GM23338 (cell line): ENCODE data around the gene NFX1. TPM values are rescaled to one million over a fixed set of nuclear protein-coding genes. Genes with fewer than 3 reads are reported as not detected.

ENCODE experiments used
- ATAC-seq: fragments of 200-7000 bp; cut with Tn5 transposase; 3 replicates; pipeline ENCODE4 v1.9.1; 2020
- DNase-seq: peaks from one replicate; pipeline ENCODE4 v3.0.0-alpha.2; 2015; ENCODE audit warnings: low spot score
- H2AFZ ChIP-seq: fragments of 200-600 bp; sonication (generic); 2 replicates; pipeline ENCODE4 v1.8.0; 2016; ENCODE audit warnings: antibody characterized with exemption, mild to moderate bottlenecking, moderate library complexity
- H3F3A ChIP-seq: fragments of 200-600 bp; sonication (generic); replicated peaks from 2 replicates; pipeline ENCODE4 v1.8.0; 2017; ENCODE audit warnings: antibody characterized with exemption, mixed run types, low read depth
- H3K27ac ChIP-seq: fragments of 200-600 bp; sonication (generic); 2 replicates; pipeline ENCODE4 v1.6.1; 2016; ENCODE audit warnings: low read depth
- H3K27me3 ChIP-seq: fragments of 200-600 bp; sonication (generic); 2 replicates; pipeline ENCODE4 v1.8.0; 2016; ENCODE audit warnings: mild to moderate bottlenecking, mixed run types, moderate library complexity; ENCODE audit not compliant: insufficient read depth
- H3K36me3 ChIP-seq: fragments of 200-600 bp; sonication (generic); 2 replicates; pipeline ENCODE4 v1.8.0; 2016; ENCODE audit warnings: mild to moderate bottlenecking; ENCODE audit not compliant: insufficient read depth
- H3K4me1 ChIP-seq: fragments of 200-600 bp; sonication (generic); 2 replicates; pipeline ENCODE4 v1.8.0; 2016; ENCODE audit warnings: mild to moderate bottlenecking, moderate library complexity; ENCODE audit not compliant: insufficient read depth
- H3K4me2 ChIP-seq: fragments of 200-600 bp; sonication (generic); 2 replicates; pipeline ENCODE4 v1.7.1; 2017; ENCODE audit warnings: mixed run types
- H3K4me3 ChIP-seq: fragments of 200-600 bp; sonication (generic); 2 replicates; pipeline ENCODE4 v1.6.1; 2016; ENCODE audit warnings: mixed run types
- H3K79me2 ChIP-seq: fragments of 200-600 bp; sonication (generic); replicated peaks from 2 replicates; pipeline ENCODE4 v1.8.0; 2017; ENCODE audit warnings: mild to moderate bottlenecking; ENCODE audit not compliant: insufficient read depth
- H3K9me2 ChIP-seq: fragments of 200-600 bp; sonication (generic); 2 replicates; pipeline ENCODE4 v1.8.0; 2017; ENCODE audit not compliant: insufficient read depth
- H4K20me1 ChIP-seq: fragments of 200-600 bp; sonication (generic); replicated peaks from 2 replicates; pipeline ENCODE4 v1.8.0; 2017; ENCODE audit warnings: mild to moderate bottlenecking; ENCODE audit not compliant: insufficient read depth
- H3K27ac Mint-ChIP-seq: 2 replicates; pipeline ENCODE4 v1.8.0; 2020; ENCODE audit warnings: inconsistent platforms, mild to moderate bottlenecking, moderate library complexity, mixed read lengths
- H3K27me3 Mint-ChIP-seq: 3 replicates; pipeline ENCODE4 v1.8.0; 2022; ENCODE audit warnings: low read depth, mild to moderate bottlenecking, moderate library complexity, mixed read lengths, inconsistent platforms; ENCODE audit not compliant: insufficient read depth, poor library complexity
- H3K36me3 Mint-ChIP-seq: 3 replicates; pipeline ENCODE4 v1.8.0; 2021; ENCODE audit warnings: low read depth, mild to moderate bottlenecking, inconsistent platforms, moderate library complexity, mixed read lengths
- H3K4me1 Mint-ChIP-seq: 3 replicates; pipeline ENCODE4 v1.8.0; 2020; ENCODE audit warnings: mild to moderate bottlenecking, inconsistent platforms, mixed read lengths
- H3K4me3 Mint-ChIP-seq: 3 replicates; pipeline ENCODE4 v1.8.0; 2021; ENCODE audit warnings: moderate library complexity, mild to moderate bottlenecking, inconsistent platforms, mixed read lengths
- H3K9me3 Mint-ChIP-seq: 3 replicates; pipeline ENCODE4 v1.8.0; 2020; ENCODE audit warnings: moderate library complexity, mild to moderate bottlenecking, inconsistent platforms, mixed read lengths
- CREB1 ChIP-seq: fragments of 250-450 bp; sonication (Bioruptor Pico); IDR thresholded peaks from 2 replicates; pipeline ENCODE4 v1.5.0; 2020; ENCODE audit warnings: low read depth, mild to moderate bottlenecking, moderate library complexity
- CTCF ChIP-seq, 2 experiments: fragments of 200-600 bp in 1 of 2; sonication (generic) in 1 of 2; conservative IDR thresholded peaks; 2 replicates each; pipeline versions ENCODE4 v1.5.1 to v1.6.1; 2016 to 2017; ENCODE audit warnings: antibody characterized with exemption in 2 of 2, low read depth in 2 of 2, mild to moderate bottlenecking in 2 of 2, moderate library complexity in 1 of 2
- ETS1 ChIP-seq: IDR thresholded peaks from 2 replicates; pipeline ENCODE4 v1.6.1; 2016; ENCODE audit warnings: antibody characterized with exemption
- EZH2 ChIP-seq: fragments of 200-600 bp; sonication (generic); IDR thresholded peaks from one replicate; pipeline ENCODE4 v1.8.0; 2017; ENCODE audit warnings: antibody characterized with exemption, mild to moderate bottlenecking, low read depth; ENCODE audit not compliant: unreplicated experiment
- EZH2phosphoT487 ChIP-seq: fragments of 200-600 bp; sonication (generic); IDR thresholded peaks from one replicate; pipeline ENCODE4 v1.8.1; 2018; ENCODE audit warnings: antibody characterized with exemption; ENCODE audit not compliant: unreplicated experiment
- JUNB ChIP-seq: IDR thresholded peaks from one replicate; pipeline ENCODE4 v1.6.1; 2016; ENCODE audit warnings: antibody characterized with exemption; ENCODE audit not compliant: unreplicated experiment
- NANOG ChIP-seq: IDR thresholded peaks from 2 replicates; pipeline ENCODE4 v1.6.1; 2016; ENCODE audit warnings: antibody characterized with exemption, borderline replicate concordance
- POLR2AphosphoS5 ChIP-seq: IDR thresholded peaks from 2 replicates; pipeline ENCODE4 v1.6.1; 2016; ENCODE audit warnings: antibody characterized with exemption, low read depth
- REST ChIP-seq: IDR thresholded peaks from one replicate; pipeline ENCODE4 v1.6.1; 2018; ENCODE audit warnings: antibody characterized with exemption; ENCODE audit not compliant: unreplicated experiment
- STAT1 ChIP-seq: IDR thresholded peaks from one replicate; pipeline ENCODE4 v1.6.1; 2016; ENCODE audit warnings: antibody characterized with exemption; ENCODE audit not compliant: unreplicated experiment
- ZNF114 ChIP-seq: fragments of 250-450 bp; sonication (Bioruptor Pico); IDR thresholded peaks from 2 replicates; pipeline ENCODE4 v1.5.0; 2020; ENCODE audit warnings: mild to moderate bottlenecking, moderate library complexity
- ZNF331 ChIP-seq: fragments of 250-450 bp; sonication (Bioruptor Pico); IDR thresholded peaks from 2 replicates; pipeline ENCODE4 v1.5.0; 2020; ENCODE audit warnings: low read depth, mild to moderate bottlenecking, moderate library complexity
- ZNF462 ChIP-seq: fragments of 250-450 bp; sonication (Bioruptor Pico); IDR thresholded peaks from 2 replicates; pipeline ENCODE4 v1.5.0; 2020; ENCODE audit warnings: mild to moderate bottlenecking, moderate library complexity
- polyA plus RNA-seq: library from polyadenylated mRNA; unstranded; fragments of >200 nt; fragmentation: Nextera tagmentation; extraction: Ambion mirVana; gene quantifications from 2 replicates; pipeline ENCODE4 v1.2.1, GENCODE V29; 2016
- total RNA-seq: library from RNA; depleted of rRNA; stranded (reverse); fragments of >200 nt; shearing (Covaris generic); gene quantifications from 2 replicates; pipeline ENCODE4 v1.2.3, GENCODE V29; 2014

Gene NFX1
- total and polyA plus RNA-seq, 2 experiments from 2014 or later = 13.9 to 26.1 TPM

GRCh38 chr9:33254211-33254610 is 36.1 kb upstream of the NFX1 start:
- Mint-ChIP-seq H3K4me3 (no peak overlapping the region), H3K9me3 (no peaks in the 10 kb centered on the region), H3K36me3 (peaks cover 57% of the 10 kb centered on the region), H3K27ac (no peak overlapping the region), H3K27me3 (peaks cover 6% of the 10 kb centered on the region), H3K4me1 (no peaks in the 10 kb centered on the region)
- Histone ChIP-seq H4K20me1 (peaks cover 4% of the 10 kb centered on the region; the same call in 1 of the 2 replicates), H3K36me3 (peaks cover 56% of the 10 kb centered on the region), H3F3A (no peaks in the 10 kb centered on the region), H3K4me1 (no peaks in the 10 kb centered on the region), H2AFZ (no peak overlapping the region), H3K4me3 (no peak overlapping the region), H3K4me2 (no peak overlapping the region), H3K9me2 (no peaks in the 10 kb centered on the region), H3K79me2 (no peaks in the 10 kb centered on the region), H3K27ac (no peak overlapping the region), H3K27me3 (no peaks in the 10 kb centered on the region)
- TF ChIP-seq JUNB (no peak), CTCF (conservative IDR thresholded peaks at IDR 0.05; ENCODE audit: low read depth in 2 of 2) (no peak), EZH2phosphoT487 (no peak), POLR2AphosphoS5 (no peak), ETS1 (no peak), REST (no peak), EZH2 (no peak), STAT1 (no peak), ZNF114 (CRISPR knock-in tag) (no peak), ZNF331 (no peak), CREB1 (no peak), NANOG (no peak), ZNF462 (CRISPR knock-in tag) (no peak)
- DNase-seq = no peak
- no peak for ATAC-seq
